Mucosa of stomach (tissue), 1 donor: ENCODE measurements around the gene MAP7.

Experiments
- H3K27me3 ChIP-seq: one replicate; pipeline ENCODE4 v1.7.0; 2013; ENCODE audit warnings: mild to moderate bottlenecking, low read length; ENCODE audit not compliant: control insufficient read depth, insufficient read depth
- H3K36me3 ChIP-seq: one replicate; pipeline ENCODE4 v1.7.0; 2013; ENCODE audit warnings: low read length; ENCODE audit not compliant: control insufficient read depth, insufficient read depth
- H3K4me1 ChIP-seq: one replicate; pipeline ENCODE4 v1.7.0; 2013; ENCODE audit warnings: mild to moderate bottlenecking, low read length; ENCODE audit not compliant: control insufficient read depth, insufficient read depth
- H3K4me3 ChIP-seq: one replicate; pipeline ENCODE4 v1.7.0; 2013; ENCODE audit warnings: low read length
- H3K9ac ChIP-seq: one replicate; pipeline ENCODE4 v1.7.0; 2013; ENCODE audit warnings: mild to moderate bottlenecking, low read length, moderate library complexity
- H3K9me3 ChIP-seq: one replicate; pipeline ENCODE4 v1.7.0; 2013; ENCODE audit warnings: mild to moderate bottlenecking, low read length, moderate library complexity; ENCODE audit not compliant: control insufficient read depth
- donor health status: Pancreatic carcinoma.

Gene MAP7

GRCh38 chr6:136524936-136525413 is 25.2 kb downstream of the MAP7 start:
- Histone ChIP-seq H3K9me3 (no peaks in the 10 kb centered on the region), H3K4me1 (peaks cover 15% of the 10 kb centered on the region), H3K4me3 (no peak overlapping the region), H3K36me3 (no peaks in the 10 kb centered on the region), H3K9ac (no peak overlapping the region), H3K27me3 (no peaks in the 10 kb centered on the region)

GRCh38 chr6:136524339-136524935 is 25.8 kb downstream of the MAP7 start:
- Histone ChIP-seq H3K9me3 (no peaks in the 10 kb centered on the region), H3K9ac (no peak overlapping the region), H3K4me3 (no peak overlapping the region), H3K27me3 (no peaks in the 10 kb centered on the region), H3K4me1 (peaks cover 11% of the 10 kb centered on the region), H3K36me3 (no peaks in the 10 kb centered on the region)

GRCh38 chr6:136523196-136523595 is 27.0 kb downstream of the MAP7 start:
- H3K9me3 ChIP-seq = no peaks in the 10 kb centered on the region
- H3K4me1 ChIP-seq = peaks cover 13% of the 10 kb centered on the region
- H3K36me3 ChIP-seq = no peaks in the 10 kb centered on the region
- no peak overlapping the region for H3K9ac ChIP-seq
- no peak overlapping the region for H3K4me3 ChIP-seq
- no peaks in the 10 kb centered on the region for H3K27me3 ChIP-seq

GRCh38 chr6:136522636-136523035 is 27.6 kb downstream of the MAP7 start:
- H3K9ac ChIP-seq = no peak overlapping the region
- no peaks in the 10 kb centered on the region for H3K27me3 ChIP-seq
- H3K9me3 ChIP-seq = no peaks in the 10 kb centered on the region
- no peaks in the 10 kb centered on the region for H3K36me3 ChIP-seq
- no peak overlapping the region for H3K4me3 ChIP-seq
- peaks cover 19% of the 10 kb centered on the region for H3K4me1 ChIP-seq

- Histone ChIP-seq H3K36me3 (no peaks in the 10 kb centered on the region), H3K9ac (no peak overlapping the region), H3K4me3 (no peak overlapping the region), H3K27me3 (no peaks in the 10 kb centered on the region), H3K4me1 (peaks cover 25% of the 10 kb centered on the region), H3K9me3 (no peaks in the 10 kb centered on the region)
Measured at GRCh38 chr6:136521911-136522310, 28.3 kb downstream of the MAP7 start.

GRCh38 chr6:136521427-136521826 is 28.8 kb downstream of the MAP7 start:
- no peaks in the 10 kb centered on the region for H3K9me3 ChIP-seq
- H3K36me3 ChIP-seq = no peaks in the 10 kb centered on the region
- H3K4me1 ChIP-seq = peaks cover 23% of the 10 kb centered on the region
- H3K27me3 ChIP-seq = no peaks in the 10 kb centered on the region
- no peak overlapping the region for H3K9ac ChIP-seq
- H3K4me3 ChIP-seq = no peak overlapping the region

- H3K9ac ChIP-seq = no peak overlapping the region
Measured at GRCh38 chr6:136520517-136520916, 29.7 kb downstream of the MAP7 start.

GRCh38 chr6:136517582-136517981 is 32.6 kb downstream of the MAP7 start:
- no peak overlapping the region for H3K9ac ChIP-seq
- no peaks in the 10 kb centered on the region for H3K36me3 ChIP-seq
- H3K9me3 ChIP-seq = no peaks in the 10 kb centered on the region
- H3K4me1 ChIP-seq = peaks cover 19% of the 10 kb centered on the region
- no peaks in the 10 kb centered on the region for H3K27me3 ChIP-seq
- no peak overlapping the region for H3K4me3 ChIP-seq

More at GRCh38 chr6:136520517-136520916, 29.7 kb downstream of the MAP7 start:
- Histone ChIP-seq H3K4me1 (peaks cover 18% of the 10 kb centered on the region), H3K36me3 (no peaks in the 10 kb centered on the region), H3K4me3 (no peak overlapping the region), H3K9me3 (no peaks in the 10 kb centered on the region), H3K27me3 (no peaks in the 10 kb centered on the region)

GRCh38 chr6:136517002-136517401 is 33.2 kb downstream of the MAP7 start:
- no peak overlapping the region for H3K4me3 ChIP-seq

GRCh38 chr6:136514591-136514990 is 35.6 kb downstream of the MAP7 start:
- Histone ChIP-seq H3K4me3 (no peak overlapping the region), H3K4me1 (peaks cover 35% of the 10 kb centered on the region), H3K36me3 (no peaks in the 10 kb centered on the region), H3K27me3 (no peaks in the 10 kb centered on the region), H3K9ac (no peak overlapping the region), H3K9me3 (no peaks in the 10 kb centered on the region)

More at GRCh38 chr6:136517002-136517401, 33.2 kb downstream of the MAP7 start:
- Histone ChIP-seq H3K9ac (no peak overlapping the region), H3K9me3 (no peaks in the 10 kb centered on the region), H3K27me3 (no peaks in the 10 kb centered on the region), H3K36me3 (no peaks in the 10 kb centered on the region), H3K4me1 (peaks cover 25% of the 10 kb centered on the region)

GRCh38 chr6:136511926-136512325 is 38.3 kb downstream of the MAP7 start:
- Histone ChIP-seq H3K4me3 (no peak overlapping the region), H3K36me3 (no peaks in the 10 kb centered on the region), H3K9ac (no peak overlapping the region), H3K27me3 (no peaks in the 10 kb centered on the region), H3K4me1 (peaks cover 21% of the 10 kb centered on the region), H3K9me3 (no peaks in the 10 kb centered on the region)

- H3K27me3 ChIP-seq = no peaks in the 10 kb centered on the region
- H3K9ac ChIP-seq = no peak overlapping the region
- H3K9me3 ChIP-seq = no peaks in the 10 kb centered on the region
- H3K4me3 ChIP-seq = no peak overlapping the region
- H3K36me3 ChIP-seq = no peaks in the 10 kb centered on the region
- peaks cover 18% of the 10 kb centered on the region for H3K4me1 ChIP-seq
Measured at GRCh38 chr6:136511397-136511796, 38.8 kb downstream of the MAP7 start.

GRCh38 chr6:136510782-136511181 is 39.4 kb downstream of the MAP7 start:
- no peaks in the 10 kb centered on the region for H3K36me3 ChIP-seq

More at GRCh38 chr6:136510782-136511181, 39.4 kb downstream of the MAP7 start:
- Histone ChIP-seq H3K27me3 (no peaks in the 10 kb centered on the region), H3K9me3 (no peaks in the 10 kb centered on the region), H3K9ac (no peak overlapping the region), H3K4me3 (no peak overlapping the region), H3K4me1 (peaks cover 18% of the 10 kb centered on the region)
